GM21526 (cell line): ENCODE measurements around the gene ZCCHC7.
"Not testable (repeated sequence)": the region's sequence is repeated elsewhere in the genome, so short reads cannot be mapped to it uniquely, and the experiment has no call there.

Source experiments
- ATAC-seq: cut with Tn5 transposase; IDR thresholded peaks from one replicate; pipeline ENCODE4 v1.9.1; 2021; ENCODE audit warnings: moderate library complexity; ENCODE audit not compliant: unreplicated experiment, low FRiP score

ZCCHC7 gene

GRCh38 chr9:37119907-37120842 is at the start of gene ZCCHC7:
Gene ZCCHC7, plus strand, starts transcription at chr9:37120574.
- peak; percentile 90 for ATAC-seq

- not testable (repeated sequence) for ATAC-seq
Measured at GRCh38 chr9:37074790-37075189, 45.6 kb upstream of the ZCCHC7 start.

GRCh38 chr9:37079370-37080164 is 40.8 kb upstream of the ZCCHC7 start:
- ATAC-seq: peak; percentile 88

DNA sequence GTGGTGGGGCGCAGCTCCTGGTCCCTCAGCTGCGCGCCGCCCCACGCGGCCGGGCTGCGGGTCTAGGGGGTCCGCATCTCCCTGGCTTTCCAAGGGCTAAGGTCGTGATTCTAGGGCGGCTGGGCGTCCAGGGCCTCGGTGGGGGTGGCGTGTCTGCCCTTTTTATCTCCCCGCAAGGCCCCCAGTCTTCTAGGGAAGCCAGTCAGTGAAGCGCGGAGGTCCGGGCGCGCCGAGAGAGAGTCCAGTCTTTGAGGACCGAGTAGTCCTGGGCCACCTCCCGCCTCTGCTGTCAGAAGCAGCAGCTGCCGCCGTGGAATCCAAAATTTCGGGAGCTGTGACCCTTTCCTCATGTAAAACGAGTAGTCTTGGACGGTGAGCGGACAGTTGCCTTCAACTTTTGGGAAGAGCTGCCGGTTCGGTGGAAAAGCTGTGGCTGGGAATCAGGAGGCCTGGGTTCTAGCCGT is 40.2 kb upstream of the ZCCHC7 start:
- not testable (repeated sequence) for ATAC-seq

GRCh38 chr9:37081507-37081906 is 38.9 kb upstream of the ZCCHC7 start:
- ATAC-seq: not testable (repeated sequence)

DNA sequence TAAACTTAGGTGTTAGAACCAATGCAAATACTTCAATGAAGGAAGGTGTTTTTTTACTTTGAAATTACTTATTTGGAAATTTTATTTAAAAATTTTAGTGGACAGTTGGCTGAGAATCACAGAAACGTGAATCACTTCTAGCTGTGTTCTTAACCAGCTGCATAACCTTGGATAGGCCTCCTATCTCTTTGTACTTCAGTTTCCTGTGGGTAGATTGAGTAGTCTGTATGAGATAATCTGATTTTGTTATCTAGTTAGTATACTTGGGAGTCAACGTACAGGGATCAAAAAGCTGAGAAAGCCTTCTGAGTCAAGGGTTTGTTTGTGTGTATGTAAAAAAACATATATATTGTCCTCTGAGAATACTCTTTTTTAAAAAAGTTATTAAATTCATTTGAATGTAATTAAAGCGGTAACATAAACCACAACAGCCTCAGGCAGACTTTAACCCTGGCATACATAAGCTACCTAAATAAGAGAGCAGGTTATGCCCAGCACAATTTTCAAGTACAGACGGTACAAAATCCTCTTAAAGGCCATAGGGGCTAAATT is 38.1 kb upstream of the ZCCHC7 start:
- ATAC-seq: no peak

DNA sequence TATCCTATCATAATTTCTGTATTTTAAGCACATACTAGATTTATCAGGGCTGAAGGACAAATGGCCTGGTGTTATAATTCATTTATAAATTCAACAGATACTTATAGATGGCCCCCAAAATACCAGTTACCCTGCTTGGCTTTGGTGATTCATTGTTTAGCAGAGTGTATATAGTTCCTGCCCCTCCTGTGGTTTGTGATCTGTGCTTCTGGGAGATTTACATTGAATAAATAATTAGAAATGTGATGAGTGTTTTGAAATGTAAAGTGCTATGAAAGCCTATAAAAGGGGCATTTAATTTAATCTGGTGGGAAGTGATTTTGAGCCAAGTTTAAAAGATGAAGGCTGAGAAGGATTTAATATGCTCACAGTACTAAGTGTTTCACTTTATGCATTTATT is 36.7 kb upstream of the ZCCHC7 start:
- ATAC-seq: no peak

- ATAC-seq: no peak
Measured at GRCh38 chr9:37085233-37085632, 35.1 kb upstream of the ZCCHC7 start.

DNA sequence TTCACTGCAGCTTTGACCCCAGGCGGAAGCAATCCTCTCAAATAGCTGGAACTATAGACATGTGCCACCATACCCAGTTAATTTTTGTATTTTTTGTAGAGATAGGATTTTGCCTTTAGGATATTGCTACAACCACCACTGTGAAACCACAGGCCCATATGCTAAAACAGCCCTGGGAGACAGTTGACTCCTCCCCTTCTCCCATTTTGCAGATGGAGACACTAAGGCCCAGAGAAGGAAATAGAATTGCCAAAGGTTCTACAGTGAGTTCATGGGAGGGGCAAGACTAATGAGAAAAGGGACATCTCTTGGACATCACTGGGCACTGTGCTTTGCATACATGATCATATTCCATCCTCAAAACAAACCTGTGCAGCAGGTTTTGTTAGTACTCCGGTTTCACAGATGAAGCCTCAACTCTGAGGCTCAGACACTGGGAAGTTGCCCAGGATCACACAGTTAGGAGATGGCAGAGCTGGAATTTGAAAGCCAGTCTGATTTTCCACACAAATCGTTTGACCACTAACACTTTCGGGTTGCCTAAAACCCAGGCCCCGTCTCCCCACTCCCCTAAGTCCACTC is 27.6 kb upstream of the ZCCHC7 start:
- not testable (repeated sequence) for ATAC-seq

DNA sequence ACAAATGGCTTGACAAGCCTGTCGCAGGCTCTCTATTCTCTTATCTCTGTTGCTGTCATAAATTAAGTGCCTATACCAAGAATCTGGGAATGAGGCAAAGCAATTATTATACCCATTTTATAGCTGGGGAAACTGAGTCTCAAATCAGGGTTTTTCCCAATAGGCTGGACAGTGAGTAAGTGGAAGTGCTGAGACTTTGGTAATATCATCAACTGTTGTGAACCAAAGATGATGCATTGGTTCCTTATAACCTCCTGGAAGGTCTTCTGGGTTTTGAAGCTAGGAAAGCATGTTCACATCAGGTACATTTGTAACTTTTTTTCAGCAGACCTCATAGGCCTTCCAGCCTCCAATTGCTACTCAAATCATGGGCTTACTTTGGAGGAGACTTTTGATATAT is 25.6 kb upstream of the ZCCHC7 start:
- ATAC-seq: no peak

DNA sequence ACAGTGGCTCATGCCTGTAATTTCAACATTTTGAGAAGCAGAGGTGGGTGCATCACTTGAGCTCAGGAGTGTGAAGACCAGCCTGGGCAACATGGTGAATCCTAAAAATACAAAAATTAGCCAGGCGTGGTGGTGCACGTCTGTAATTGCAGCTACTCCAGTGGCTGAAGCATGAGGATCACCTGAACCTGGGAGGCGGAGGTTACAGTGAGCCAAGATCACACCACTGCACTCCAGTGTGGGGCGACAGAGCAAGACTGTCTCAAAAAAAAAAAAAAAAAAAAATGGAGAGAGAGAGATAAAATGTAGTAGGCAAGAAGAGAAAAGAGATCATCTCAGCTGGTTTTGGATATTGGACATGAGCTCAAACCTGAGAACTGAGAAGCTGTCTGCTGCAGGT is 23.7 kb upstream of the ZCCHC7 start:
- ATAC-seq: no peak

DNA sequence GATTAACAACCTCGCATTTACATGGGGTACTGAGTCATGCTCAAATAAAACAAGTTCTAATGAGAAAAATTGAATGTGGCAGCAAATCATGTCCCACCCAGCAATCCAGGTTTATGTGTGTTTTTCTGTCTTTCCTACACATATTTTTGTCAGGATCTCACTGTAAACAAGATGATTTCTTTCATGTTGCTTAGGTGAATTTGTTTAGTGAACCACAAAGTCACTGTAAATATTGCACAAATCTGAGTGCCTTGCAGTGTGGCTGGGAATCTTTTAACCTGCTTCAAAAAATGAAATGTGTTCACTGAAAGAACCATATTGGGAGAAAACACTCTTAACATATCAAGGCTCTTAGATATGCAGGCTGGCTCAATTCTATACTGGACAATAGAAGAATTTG is 23.1 kb upstream of the ZCCHC7 start:
- ATAC-seq: no peak

DNA sequence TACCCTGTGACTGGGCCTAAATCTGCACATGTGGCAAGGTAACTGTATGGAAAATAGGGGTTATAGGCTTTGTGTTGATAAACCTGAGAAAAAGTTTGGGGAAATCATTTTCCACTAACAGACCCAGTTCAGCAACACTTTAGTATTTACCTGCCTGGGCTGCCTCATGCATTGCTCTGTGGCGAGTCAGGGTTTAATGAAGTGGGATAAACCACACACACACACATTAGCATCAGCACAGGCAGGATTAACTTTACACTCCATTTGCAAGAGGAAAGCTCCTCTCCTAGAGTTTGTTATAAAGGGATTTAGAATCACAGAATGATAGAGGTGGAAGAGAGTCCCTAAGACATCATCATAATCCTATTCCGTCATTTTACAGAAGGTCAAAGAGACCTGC is 20.0 kb upstream of the ZCCHC7 start:
- no peak for ATAC-seq

DNA sequence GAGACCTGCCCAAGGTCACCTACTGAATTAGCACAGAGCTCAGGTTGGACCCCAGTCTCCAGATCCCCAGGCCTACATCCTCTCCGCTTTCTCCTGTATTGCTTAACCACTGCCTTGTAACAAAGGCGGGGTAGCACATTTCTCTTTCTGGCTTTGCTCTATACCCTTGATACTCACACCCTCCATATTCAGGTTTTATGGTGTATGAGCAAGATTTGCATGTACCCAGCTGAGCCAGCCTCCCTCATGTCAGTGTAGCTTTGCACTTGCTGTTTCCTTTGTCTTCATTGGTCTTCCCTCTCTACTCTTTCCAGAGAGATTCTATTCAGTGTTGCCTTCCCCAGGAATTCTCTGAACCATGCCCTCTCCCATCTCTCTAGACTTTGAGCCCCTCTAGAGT is 19.6 kb upstream of the ZCCHC7 start:
- no peak for ATAC-seq

GRCh38 chr9:37102486-37102885 is 17.9 kb upstream of the ZCCHC7 start:
- no peak for ATAC-seq

- no peak for ATAC-seq
Measured at GRCh38 chr9:37104183-37104889, 16.0 kb upstream of the ZCCHC7 start.

DNA sequence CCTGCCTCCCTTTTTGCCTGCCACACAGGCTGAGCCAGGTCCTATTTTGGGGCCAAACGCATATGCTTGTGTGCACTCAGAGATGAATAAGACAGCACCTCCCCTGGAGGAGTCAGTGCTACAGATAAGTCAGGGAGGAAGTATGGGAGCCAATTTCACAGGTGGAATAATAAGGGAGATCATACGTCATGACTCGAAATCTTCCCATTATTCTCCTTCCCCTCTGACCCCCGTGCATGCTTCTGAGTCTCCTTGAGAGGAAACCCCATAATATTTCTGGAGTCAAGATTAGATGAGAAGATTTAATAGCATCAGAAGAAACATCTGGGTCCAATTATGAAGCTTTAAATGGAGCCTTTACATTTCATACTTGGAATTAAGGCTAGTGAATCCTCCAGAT is 15.1 kb upstream of the ZCCHC7 start:
- no peak for ATAC-seq

DNA sequence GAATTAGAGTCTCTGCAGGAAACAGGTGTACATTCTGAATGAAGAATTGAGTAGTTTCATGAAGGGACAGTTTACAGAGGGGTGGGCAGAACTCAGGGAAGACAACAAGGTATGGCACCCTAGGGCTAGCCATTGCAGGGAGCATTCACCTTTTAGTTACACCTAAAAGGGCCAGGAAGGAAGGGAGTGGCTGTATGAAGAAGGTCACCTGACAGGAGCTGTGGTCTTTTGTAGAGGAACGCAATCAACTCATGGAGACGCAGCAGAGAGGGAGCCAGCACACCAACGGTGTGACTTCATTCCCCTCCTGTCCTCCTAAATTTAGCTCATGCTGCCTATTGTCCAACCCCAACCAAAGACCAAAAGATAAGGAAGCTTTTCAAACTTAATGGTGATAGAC is 12.7 kb upstream of the ZCCHC7 start:
- ATAC-seq: no peak

GRCh38 chr9:37114442-37114841 is 5.9 kb upstream of the ZCCHC7 start:
- ATAC-seq: not testable (repeated sequence)

DNA sequence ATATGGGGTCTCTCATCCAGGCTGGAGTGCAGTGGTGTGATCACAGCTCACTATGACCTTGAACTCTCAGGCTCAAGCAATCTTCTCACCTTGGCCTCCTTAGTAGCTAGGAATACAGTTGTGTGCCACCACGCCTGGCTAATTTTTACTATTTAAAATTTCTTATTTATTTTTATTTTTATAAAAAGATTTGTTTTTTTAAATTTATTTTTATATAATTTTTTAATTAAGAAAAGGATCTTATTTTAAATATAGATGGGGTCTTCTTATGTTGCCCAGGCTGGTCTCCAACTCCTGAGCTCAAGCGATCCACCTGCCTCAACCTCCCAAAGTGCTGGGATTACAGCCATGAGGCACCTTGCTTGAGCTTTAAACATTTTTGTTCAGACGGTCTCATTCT is 2.4 kb upstream of the ZCCHC7 start:
- no peak for ATAC-seq
